Loucy (cell line): ENCODE data around the gene GCK.

Experiments used
- EZH2phosphoT487 ChIP-seq: fragments of 200-600 bp; IDR thresholded peaks from 2 replicates; pipeline ENCODE4 v1.6.1; 2018; ENCODE audit warnings: antibody characterized with exemption, mild to moderate bottlenecking, moderate library complexity, borderline replicate concordance
- TF ChIP-seq, protein P1 (sequence below): fragments of 200-600 bp; sonication (generic); conservative IDR thresholded peaks from 2 replicates; pipeline ENCODE4 v1.5.1; 2014; ENCODE audit warnings: mild to moderate bottlenecking, antibody characterized with exemption, low read length

DNA sequence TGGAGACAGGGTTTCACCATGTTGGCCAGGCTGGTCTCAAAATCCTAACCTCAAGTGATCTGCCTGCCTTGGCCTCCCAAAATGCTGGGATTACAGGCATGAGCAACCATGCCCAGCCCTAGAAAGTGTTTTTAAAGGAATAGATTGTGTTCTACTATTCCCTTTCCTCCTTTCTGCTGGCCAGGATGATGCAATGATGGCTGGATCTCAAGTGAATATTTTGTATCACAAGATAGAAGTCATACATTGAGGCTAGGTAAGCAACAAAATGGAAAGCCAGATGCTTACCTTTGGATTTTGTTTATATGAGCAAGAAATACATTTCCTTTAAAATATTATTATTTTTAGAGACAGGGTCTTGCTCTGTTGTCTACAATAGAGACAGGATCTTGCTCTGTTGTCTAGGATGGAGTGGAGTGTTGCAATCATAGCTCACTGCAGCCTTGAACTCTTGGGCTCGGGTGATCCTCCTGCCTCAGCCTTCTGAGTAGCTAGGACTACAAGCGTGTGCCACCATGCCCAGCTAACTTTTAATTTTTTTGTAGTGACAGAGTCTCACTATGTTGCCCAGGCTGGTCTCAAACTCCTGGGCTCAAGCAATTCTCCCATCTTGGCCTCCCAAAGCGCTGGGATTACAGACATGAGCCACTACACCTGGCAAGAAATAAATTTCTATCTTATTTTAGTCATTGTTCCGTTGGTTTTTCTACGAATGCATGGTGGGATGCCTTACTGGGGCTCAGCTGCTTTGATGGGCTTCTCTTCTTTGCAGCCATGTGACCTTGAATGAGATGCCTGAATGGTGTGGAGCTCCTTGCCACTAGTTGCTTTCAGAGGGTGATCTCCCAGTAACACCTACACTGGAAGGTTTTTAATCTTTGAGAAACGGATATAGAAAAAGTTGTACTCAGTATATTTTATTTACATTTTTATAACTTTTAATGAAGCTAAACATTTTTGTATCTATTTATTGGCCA is 90.9 kb downstream of the GCK start:
- TF ChIP-seq, protein P1, sequence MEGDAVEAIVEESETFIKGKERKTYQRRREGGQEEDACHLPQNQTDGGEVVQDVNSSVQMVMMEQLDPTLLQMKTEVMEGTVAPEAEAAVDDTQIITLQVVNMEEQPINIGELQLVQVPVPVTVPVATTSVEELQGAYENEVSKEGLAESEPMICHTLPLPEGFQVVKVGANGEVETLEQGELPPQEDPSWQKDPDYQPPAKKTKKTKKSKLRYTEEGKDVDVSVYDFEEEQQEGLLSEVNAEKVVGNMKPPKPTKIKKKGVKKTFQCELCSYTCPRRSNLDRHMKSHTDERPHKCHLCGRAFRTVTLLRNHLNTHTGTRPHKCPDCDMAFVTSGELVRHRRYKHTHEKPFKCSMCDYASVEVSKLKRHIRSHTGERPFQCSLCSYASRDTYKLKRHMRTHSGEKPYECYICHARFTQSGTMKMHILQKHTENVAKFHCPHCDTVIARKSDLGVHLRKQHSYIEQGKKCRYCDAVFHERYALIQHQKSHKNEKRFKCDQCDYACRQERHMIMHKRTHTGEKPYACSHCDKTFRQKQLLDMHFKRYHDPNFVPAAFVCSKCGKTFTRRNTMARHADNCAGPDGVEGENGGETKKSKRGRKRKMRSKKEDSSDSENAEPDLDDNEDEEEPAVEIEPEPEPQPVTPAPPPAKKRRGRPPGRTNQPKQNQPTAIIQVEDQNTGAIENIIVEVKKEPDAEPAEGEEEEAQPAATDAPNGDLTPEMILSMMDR, result no peak
- no peak for TF ChIP-seq EZH2phosphoT487
